Measurements from ENCODE around the gene SPOPL. TPM values are rescaled to one million over a fixed set of nuclear protein-coding genes. Genes with fewer than 3 reads are reported as not detected.
"Not testable (repeated sequence)": the region's sequence is repeated elsewhere in the genome, so short reads cannot be mapped to it uniquely, and the experiment has no call there.

SPOPL gene
- total and polyA plus RNA-seq, 12 donors: 1.5 to 26.2 (median 14.0) TPM

DNA sequence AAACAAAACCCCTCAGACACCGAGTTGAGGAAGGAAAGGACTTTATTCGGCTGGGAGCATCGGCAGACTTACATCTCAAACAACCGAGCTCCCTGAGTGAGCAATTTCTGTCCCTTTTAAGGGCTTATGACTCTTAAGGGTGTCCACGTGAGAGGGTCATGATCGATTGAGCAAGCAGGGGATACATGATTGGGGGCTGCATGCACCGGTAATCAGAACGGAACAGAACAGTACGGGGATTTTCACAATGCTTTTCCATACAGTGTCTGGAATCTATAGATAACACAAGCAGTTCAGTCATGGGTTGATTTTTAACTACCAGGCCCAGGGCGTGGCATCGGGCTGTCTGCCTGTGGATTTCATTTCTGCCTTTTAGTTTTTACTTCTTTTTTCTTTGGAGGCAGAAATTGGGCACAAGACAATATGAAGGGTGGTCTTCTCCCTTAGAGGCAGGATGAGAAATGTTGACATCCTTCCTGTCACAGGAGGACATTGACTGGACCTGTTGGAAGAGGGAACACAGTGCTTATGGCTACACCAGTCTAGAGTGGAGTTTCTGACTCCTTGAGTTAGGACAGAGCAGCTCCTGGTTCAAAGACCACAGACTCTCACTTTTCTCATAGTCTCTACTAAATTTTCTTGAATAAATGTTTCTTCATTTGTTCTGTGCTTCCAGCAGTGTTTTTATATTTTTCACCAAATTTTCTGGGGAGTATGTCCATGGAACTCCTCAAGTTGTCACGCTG lies 35.8 kb downstream of the SPOPL start:
- H3K4me3 ChIP-seq: no peak overlapping the region
- intact Hi-C loops (cut with DNase I): no loop called here
- 86 to 93% (median 90%) methylated on average over 12 of the region's 12 CpGs for WGBS, 4 donors

DNA sequence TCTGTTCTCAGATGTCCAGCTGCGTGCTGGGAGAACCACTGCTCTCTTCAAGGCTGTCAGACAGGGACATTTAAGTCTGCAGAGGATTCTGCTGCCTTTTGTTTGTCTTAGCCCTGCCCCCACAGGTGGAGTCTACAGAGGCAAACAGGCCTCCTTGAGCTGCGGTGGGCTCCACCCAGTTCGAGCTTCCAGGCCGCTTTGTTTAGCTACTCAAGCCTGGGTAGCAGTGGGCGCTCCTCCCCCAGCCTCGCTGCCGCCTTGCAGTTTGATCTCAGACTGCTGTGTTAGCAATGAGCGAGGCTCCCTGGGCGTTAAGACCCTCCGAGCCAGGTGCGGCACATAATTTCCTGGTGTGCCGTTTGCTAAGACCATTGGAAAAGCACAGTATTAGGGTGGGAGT lies 42.6 kb downstream of the SPOPL start:
- H3K4me1 ChIP-seq (replicated peaks in 1 of 2); DNase-seq; H3K9me3 ChIP-seq (replicated peaks in 1 of 3); H3K4me3 ChIP-seq; H3K27ac ChIP-seq; H3K36me3 ChIP-seq (replicated peaks in 1 of 2); intact Hi-C loops (cut with DNase I); H3K27me3 ChIP-seq: not testable (repeated sequence)
- 94 to 97% (median 95%) methylated on average over 10 to 12 of the region's 12 CpGs for WGBS, 4 donors

More for the DNA sequence above, 35.8 kb downstream of the SPOPL start:
- no peak for TF ChIP-seq POLR2A (IDR thresholded peaks at IDR 0.05)
- TF ChIP-seq, protein P1, sequence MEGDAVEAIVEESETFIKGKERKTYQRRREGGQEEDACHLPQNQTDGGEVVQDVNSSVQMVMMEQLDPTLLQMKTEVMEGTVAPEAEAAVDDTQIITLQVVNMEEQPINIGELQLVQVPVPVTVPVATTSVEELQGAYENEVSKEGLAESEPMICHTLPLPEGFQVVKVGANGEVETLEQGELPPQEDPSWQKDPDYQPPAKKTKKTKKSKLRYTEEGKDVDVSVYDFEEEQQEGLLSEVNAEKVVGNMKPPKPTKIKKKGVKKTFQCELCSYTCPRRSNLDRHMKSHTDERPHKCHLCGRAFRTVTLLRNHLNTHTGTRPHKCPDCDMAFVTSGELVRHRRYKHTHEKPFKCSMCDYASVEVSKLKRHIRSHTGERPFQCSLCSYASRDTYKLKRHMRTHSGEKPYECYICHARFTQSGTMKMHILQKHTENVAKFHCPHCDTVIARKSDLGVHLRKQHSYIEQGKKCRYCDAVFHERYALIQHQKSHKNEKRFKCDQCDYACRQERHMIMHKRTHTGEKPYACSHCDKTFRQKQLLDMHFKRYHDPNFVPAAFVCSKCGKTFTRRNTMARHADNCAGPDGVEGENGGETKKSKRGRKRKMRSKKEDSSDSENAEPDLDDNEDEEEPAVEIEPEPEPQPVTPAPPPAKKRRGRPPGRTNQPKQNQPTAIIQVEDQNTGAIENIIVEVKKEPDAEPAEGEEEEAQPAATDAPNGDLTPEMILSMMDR (IDR thresholded peaks at IDR 0.05): no peak
- Histone ChIP-seq H3K9me3 (replicated peaks in 1 of 3) (no peaks in the 10 kb centered on the region), H3K27ac (no peak overlapping the region), H3K4me1 (replicated peaks in 1 of 2) (no peaks in the 10 kb centered on the region), H3K36me3 (replicated peaks in 1 of 2) (no peaks in the 10 kb centered on the region), H3K27me3 (no peaks in the 10 kb centered on the region)
- no peak for DNase-seq

DNA sequence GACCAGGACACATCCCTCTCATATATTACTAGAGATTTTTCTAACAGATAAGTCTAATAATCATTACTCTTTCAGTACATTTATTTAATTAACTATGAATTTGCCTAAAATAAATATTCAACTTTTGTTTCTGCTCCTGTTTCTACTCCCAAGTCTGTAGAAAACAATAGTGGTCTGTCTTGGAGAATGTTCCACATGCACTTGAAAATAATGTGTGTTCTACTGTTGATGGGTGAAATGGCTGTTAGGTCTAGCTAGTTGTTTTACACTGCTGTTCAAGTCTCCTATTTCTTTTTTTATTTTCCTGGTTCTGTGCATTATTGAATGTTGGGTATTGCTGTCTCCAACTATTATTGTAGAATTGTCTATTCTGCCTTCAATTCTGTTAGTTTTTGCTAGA lies 47.2 kb downstream of the SPOPL start:
- H3K27me3 ChIP-seq: no peaks in the 10 kb centered on the region
- DNase-seq: no peak
- no peaks in the 10 kb centered on the region for H3K4me1 ChIP-seq (replicated peaks in 1 of 2)
- no peak overlapping the region for H3K4me3 ChIP-seq
- TF ChIP-seq, protein P1 (IDR thresholded peaks at IDR 0.05): no peak
- no peak for TF ChIP-seq POLR2A (IDR thresholded peaks at IDR 0.05)
- H3K36me3 ChIP-seq (replicated peaks in 1 of 2): no peaks in the 10 kb centered on the region
- intact Hi-C loops (cut with DNase I): no loop called here
- no peak overlapping the region for H3K27ac ChIP-seq
- H3K9me3 ChIP-seq (replicated peaks in 1 of 3): peaks cover 0 to 6% (median 0%) of the 10 kb centered on the region in 3 donors

DNA sequence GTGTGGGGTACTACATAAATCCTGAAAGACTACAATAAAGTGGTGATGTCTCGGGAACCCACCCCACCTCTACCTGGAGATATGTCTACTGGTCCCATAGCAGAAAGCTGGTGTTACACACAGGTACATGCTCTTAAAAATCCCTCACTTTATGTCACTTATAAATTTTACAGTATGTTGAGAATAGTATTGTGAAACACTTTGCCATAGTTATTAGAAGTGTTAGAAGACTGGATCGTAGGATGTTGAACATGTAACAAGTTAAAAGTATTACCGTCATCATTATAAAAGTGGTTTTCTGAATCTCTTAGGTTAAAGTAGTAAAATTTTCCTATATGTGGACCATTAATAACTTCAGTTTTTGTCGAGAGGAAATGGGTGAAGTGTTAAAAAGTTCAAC lies 48.6 kb downstream of the SPOPL start:
- Histone ChIP-seq H3K27me3 (no peaks in the 10 kb centered on the region), H3K4me3 (no peak overlapping the region), H3K4me1 (replicated peaks in 1 of 2) (no peaks in the 10 kb centered on the region), H3K9me3 (replicated peaks in 1 of 3) (peaks cover 0 to 6% (median 0%) of the 10 kb centered on the region in 3 donors), H3K27ac (no peak overlapping the region), H3K36me3 (replicated peaks in 1 of 2) (peaks cover 0 to 4% of the 10 kb centered on the region in 2 donors)
- DNase-seq: no peak
- TF ChIP-seq POLR2A (IDR thresholded peaks at IDR 0.05): no peak
- TF ChIP-seq, protein P1 (IDR thresholded peaks at IDR 0.05): no peak
- intact Hi-C loops (cut with DNase I): no loop called here
- WGBS, 4 donors: 91 to 97% (median 95%) methylated on average over 4 of the region's 4 CpGs

Data from adrenal gland (tissue), 12 donors.